Inferior parietal cortex (tissue), 1 donor: ENCODE measurements around the gene GAPDHS.

Experiments used
- DNase-seq: peaks from one replicate; pipeline ENCODE4 v3.0.0-alpha.2; 2016; ENCODE audit errors: extremely low spot score

Gene GAPDHS

GRCh38 chr19:35539850-35540249, 6.6 kb downstream of the GAPDHS start:
- DNase-seq: no peak

- DNase-seq: no peak
These were observed 7.2 kb downstream of the GAPDHS start for GRCh38 chr19:35540356-35540927.

GRCh38 chr19:35542209-35542608, 9.0 kb downstream of the GAPDHS start:
- no peak for DNase-seq

GRCh38 chr19:35543280-35544109, 10.2 kb downstream of the GAPDHS start:
- no peak for DNase-seq

- DNase-seq: no peak
These were observed 11.0 kb downstream of the GAPDHS start for GRCh38 chr19:35544110-35544802.

- DNase-seq: peak; percentile 89
These were observed 12.0 kb downstream of the GAPDHS start, which contains the start of gene TMEM147 for GRCh38 chr19:35545001-35545854. TMEM147 (plus strand) TSS chr19:35545626; CDS start chr19:35545740, 114 bp downstream.

GRCh38 chr19:35545855-35546381, 12.7 kb downstream of the GAPDHS start:
- no peak for DNase-seq

- DNase-seq: no peak
These were observed 13.3 kb downstream of the GAPDHS start for GRCh38 chr19:35546532-35546931.

- DNase-seq: peak; percentile 81
These were observed 16.0 kb downstream of the GAPDHS start for GRCh38 chr19:35549174-35549788.

- no peak for DNase-seq
These were observed 16.7 kb downstream of the GAPDHS start for GRCh38 chr19:35549879-35550523.

- no peak for DNase-seq
These were observed 18.0 kb downstream of the GAPDHS start for GRCh38 chr19:35551091-35551810.

- DNase-seq: no peak
These were observed 19.5 kb downstream of the GAPDHS start for GRCh38 chr19:35552534-35553384.

- DNase-seq: no peak
These were observed 20.2 kb downstream of the GAPDHS start for GRCh38 chr19:35553385-35554000.

- no peak for DNase-seq
These were observed 20.8 kb downstream of the GAPDHS start for GRCh38 chr19:35554076-35554475.

- DNase-seq: no peak
These were observed 22.2 kb downstream of the GAPDHS start for GRCh38 chr19:35555301-35556005.

GRCh38 chr19:35556025-35556590, 22.9 kb downstream of the GAPDHS start:
- DNase-seq: no peak

- no peak for DNase-seq
These were observed 23.7 kb downstream of the GAPDHS start for GRCh38 chr19:35556846-35557538.
